K562 (cell line): ENCODE data around the gene STRA6. TPM values are rescaled to one million over a fixed set of nuclear protein-coding genes. Genes with fewer than 3 reads are reported as not detected.

Experiments
- ATAC-seq: fragments of 200-7000 bp; cut with Tn5 transposase; 3 replicates; pipeline ENCODE4 v1.9.1; 2020; ENCODE audit warnings: moderate library complexity
- BruUV-seq: library from RNA; stranded (reverse); fragments of 400-500 nt; replicated peaks from 2 replicates; lab custom pipeline; 2021; lab: Mats Ljungman, UMichigan
- CTCF ChIA-PET: fragments of 300-600 bp; formaldehyde crosslinking; extraction: SDS; loops from one replicate; lab custom pipeline; 2021; ENCODE audit warnings: low intra/inter-chr PET ratio; lab: Yijun Ruan, JAX
- POLR2A ChIA-PET: fragments of 300-600, 350-650 bp; sonication (Branson Sonifier 250); formaldehyde crosslinking; extraction: SDS; loops from one replicate; lab custom pipeline; 2021; ENCODE audit warnings: antibody characterized with exemption, inconsistent platforms; lab: Yijun Ruan, JAX
- DNase-seq, 4 experiments: peaks; one replicate each; pipeline versions ENCODE4 v3.0.0 to v3.0.0-alpha.2; 2011 to 2018; ENCODE audit warnings: low spot score in 3 of 4, mixed read lengths in 3 of 4; ENCODE audit errors: extremely low read depth in 1 of 4
- FAIRE-seq: peaks from 2 replicates; lab custom pipeline; 2011; peaks lifted over from hg19 to GRCh38; lab: Jason Lieb, UNC
- H2AFZ ChIP-seq: 2 replicates; pipeline ENCODE4 v1.6.0; 2011; ENCODE audit warnings: low read depth, low read length, control low read depth, inconsistent platforms
- H3K27ac ChIP-seq: fragments of 200-600 bp; 3 replicates; pipeline ENCODE4 v1.8.0; 2011; ENCODE audit warnings: low read depth, mild to moderate bottlenecking, control low read depth, inconsistent platforms, low read length, moderate library complexity, mixed read lengths; ENCODE audit errors: extremely low read depth
- H3K27me3 ChIP-seq, 2 experiments: fragments of 300-600 bp in 1 of 2; 2 replicates in 1 of 2; 3 replicates in 1 of 2; pipeline versions ENCODE4 v1.6.0 to v1.8.0; 2011; ENCODE audit warnings: inconsistent platforms in 2 of 2, low read length in 2 of 2, mild to moderate bottlenecking in 1 of 2, mixed read lengths in 1 of 2, moderate library complexity in 1 of 2; ENCODE audit not compliant: control insufficient read depth in 2 of 2, insufficient read depth in 2 of 2
- H3K36me3 ChIP-seq: fragments of 300-600 bp; 3 replicates; pipeline ENCODE4 v1.8.0; 2011; ENCODE audit warnings: mild to moderate bottlenecking, low read length, inconsistent platforms; ENCODE audit not compliant: control insufficient read depth, insufficient read depth
- H3K4me1 ChIP-seq, 2 experiments: fragments of 200-600 bp in 1 of 2; replicated peaks in 1 of 2; 2 replicates in 1 of 2; 3 replicates in 1 of 2; pipeline versions ENCODE4 v1.5.1 to v1.8.0; 2011; ENCODE audit warnings: inconsistent platforms in 2 of 2, low read length in 2 of 2, mild to moderate bottlenecking in 1 of 2, mixed read lengths in 1 of 2, moderate library complexity in 1 of 2; ENCODE audit not compliant: control insufficient read depth in 2 of 2, insufficient read depth in 2 of 2
- H3K4me2 ChIP-seq: 2 replicates; pipeline ENCODE4 v1.6.1; 2011; ENCODE audit warnings: low read length, control low read depth, inconsistent platforms, mixed read lengths; ENCODE audit not compliant: insufficient read depth
- H3K4me3 ChIP-seq: fragments of 200-600 bp; sonication (generic), shearing (Covaris generic); 2 replicates; pipeline ENCODE4 v1.5.1; 2016; ENCODE audit warnings: control low read depth, inconsistent platforms
- H3K79me2 ChIP-seq: fragments of 200-600 bp; 3 replicates; pipeline ENCODE4 v1.8.0; 2011; ENCODE audit warnings: low read length, inconsistent platforms; ENCODE audit not compliant: control insufficient read depth, insufficient read depth
- H3K9ac ChIP-seq, 2 experiments: 2 replicates each; pipeline versions ENCODE4 v1.6.0 to v1.6.1; 2011; ENCODE audit warnings: low read depth in 2 of 2, low read length in 2 of 2, control low read depth in 1 of 2, inconsistent platforms in 1 of 2, mild to moderate bottlenecking in 1 of 2, mixed read lengths in 1 of 2; ENCODE audit not compliant: insufficient read depth in 1 of 2
- H3K9me1 ChIP-seq: one replicate; pipeline ENCODE4 v1.6.0; 2011; ENCODE audit warnings: inconsistent platforms, mild to moderate bottlenecking, low read length, moderate library complexity; ENCODE audit not compliant: control insufficient read depth, insufficient read depth
- H3K9me3 ChIP-seq: replicated peaks from 2 replicates; pipeline ENCODE4 v1.5.1; 2011; ENCODE audit warnings: low read depth, low read length, inconsistent platforms; ENCODE audit not compliant: control insufficient read depth, insufficient read depth
- H4K20me1 ChIP-seq: replicated peaks from 2 replicates; pipeline ENCODE4 v1.6.1; 2011; ENCODE audit warnings: low read length, inconsistent platforms, mixed read lengths; ENCODE audit not compliant: control insufficient read depth, insufficient read depth
- ATF1 ChIP-seq, 2 experiments: fragments of 450-650 bp in 1 of 2; IDR thresholded peaks; 2 replicates each; pipeline ENCODE4 v1.6.1; 2016; ENCODE audit warnings: missing compliant biosample characterization in 1 of 2, missing genetic modification characterization in 1 of 2
- CREB5 ChIP-seq: fragments of 250-450 bp; sonication (Bioruptor Pico); IDR thresholded peaks from 2 replicates; pipeline ENCODE4 v1.5.0; 2020; ENCODE audit warnings: mild to moderate bottlenecking
- DDX20 ChIP-seq: fragments of 450-650 bp; IDR thresholded peaks from 2 replicates; pipeline ENCODE4 v1.6.1; 2016; ENCODE audit warnings: missing genetic modification characterization, low read depth, mild to moderate bottlenecking, missing compliant biosample characterization, moderate library complexity
- FOXJ2 ChIP-seq: fragments of 200-800 bp; sonication (Bioruptor generic); IDR thresholded peaks from 2 replicates; pipeline ENCODE4 v1.6.1; 2016; ENCODE audit warnings: missing genetic modification characterization, missing compliant biosample characterization
- FOXK1 ChIP-seq: sonication (generic); formaldehyde crosslinking; IDR thresholded peaks from 2 replicates; pipeline ENCODE4 v1.8.0; 2022; ENCODE audit warnings: missing genetic modification reagents, mild to moderate bottlenecking, borderline replicate concordance
- HNRNPLL ChIP-seq: fragments of 200-400 bp; formaldehyde crosslinking; IDR thresholded peaks from 2 replicates; pipeline ENCODE4 v1.6.1; 2017; ENCODE audit warnings: low read length, low read depth, mild to moderate bottlenecking; ENCODE audit not compliant: poor library complexity, severe bottlenecking
- KLF1 ChIP-seq: fragments of 450-650 bp; IDR thresholded peaks from 2 replicates; pipeline ENCODE4 v1.6.1; 2016; ENCODE audit warnings: missing genetic modification characterization, missing compliant biosample characterization
- KLF16 ChIP-seq: IDR thresholded peaks from 2 replicates; pipeline ENCODE4 v1.6.1; 2016; ENCODE audit warnings: antibody characterized with exemption
- POLR2A ChIP-seq: fragments of 450-650 bp; conservative IDR thresholded peaks from 2 replicates; pipeline ENCODE4 v1.6.1; 2016
- UBTF ChIP-seq, 2 experiments: IDR thresholded peaks; 2 replicates each; pipeline ENCODE4 v1.6.1; 2012; ENCODE audit warnings: improper control_type of control experiment in 2 of 2, low read depth in 2 of 2, low read length in 2 of 2, borderline replicate concordance in 1 of 2
- VEZF1 ChIP-seq: fragments of 200-800 bp; sonication (Bioruptor generic); IDR thresholded peaks from 2 replicates; pipeline ENCODE4 v1.6.1; 2017; ENCODE audit warnings: missing genetic modification characterization, missing compliant biosample characterization
- ZHX1 ChIP-seq: fragments of 150-350 bp; conservative IDR thresholded peaks from 2 replicates; pipeline ENCODE4 v1.6.1; 2014; ENCODE audit warnings: low read length
- ZKSCAN3 ChIP-seq: fragments of 250-450 bp; sonication (Bioruptor Pico); IDR thresholded peaks from 2 replicates; pipeline ENCODE4 v1.4.0; 2020
- ZNF57 ChIP-seq: fragments of 450-650 bp; formaldehyde crosslinking; IDR thresholded peaks from 2 replicates; pipeline ENCODE4 v1.4.0; 2020; ENCODE audit warnings: mild to moderate bottlenecking, moderate library complexity
- WGBS: fragments of 100-300 bp; shearing (Covaris generic); methylation state at CpG from one replicate; pipeline ENCODE4 v1.1.6; 2016; ENCODE audit warnings: low coverage, mixed read lengths; ENCODE audit not compliant: insufficient coverage; ENCODE audit errors: missing lambda C conversion rate; 5-methylcytosine and 5-hydroxymethylcytosine counted together
- in situ Hi-C: fragments of 300-500 bp; cut with MboI; formaldehyde crosslinking; loops from 4 replicates; pipeline ENCODE4 v1.15.0; 2018; ENCODE audit warnings: inconsistent platforms, mixed read lengths
- intact Hi-C: fragments of 100-400 bp; cut with micrococcal nuclease; formaldehyde crosslinking; loops from 2 replicates; pipeline ENCODE4 v1.14.2; 2022
- polyA plus RNA-seq, 8 experiments: library from polyadenylated mRNA; depleted of rRNA in 4 of 8; stranded (reverse) in 5 of 8; unstranded in 3 of 8; fragments of >200 nt; fragmentation: Nextera tagmentation in 2 of 8; fragmentation: Illumina TruSeq in 1 of 8; extraction: Ambion mirVana in 2 of 8; extraction: Trizol in 1 of 8; gene quantifications; 2 replicates each; pipeline versions ENCODE4 v1.2.1 to v1.2.3, GENCODE V29; 2011 to 2014; ENCODE audit warnings: inconsistent platforms in 1 of 8, missing spikeins in 1 of 8
- total RNA-seq, 7 experiments: library from RNA; depleted of rRNA in 6 of 7; stranded (reverse); fragments of >200 nt in 6 of 7; fragmentation: Illumina TruSeq in 2 of 7; extraction: Trizol in 2 of 7; gene quantifications; 2 replicates each; pipeline versions ENCODE4 v1.2.1 to v1.2.3, GENCODE V29; 2011 to 2021; ENCODE audit warnings: low replicate concordance in 1 of 7

The STRA6 gene
- total and polyA plus RNA-seq, 9 of the 15 experiments (the other 6 are each of a cell fraction or from before 2014, with no cell fraction given): 0.04 to 2.0 (median 0.43) TPM; not detected in 2

- TF ChIP-seq VEZF1 (CRISPR knock-in tag): no peak
- no peak for TF ChIP-seq ZNF57 (CRISPR knock-in tag)
- TF ChIP-seq FOXK1 (CRISPR knock-in tag): no peak
- no peak for TF ChIP-seq DDX20
- no peak for TF ChIP-seq ATF1 (CRISPR knock-in tag; IDR thresholded peaks at IDR 0.05)
- no peak for TF ChIP-seq ATF1 (tag; IDR thresholded peaks at IDR 0.05)
- no peak for TF ChIP-seq POLR2A
- no peak for TF ChIP-seq ZKSCAN3 (CRISPR knock-in tag)
Measured at GRCh38 chr15:74205582-74205947, 3.0 kb upstream of the STRA6 start (continued).

GRCh38 chr15:74203914-74204431, 1.4 kb upstream of the STRA6 start:
- no peak; the same call in 2 of the 3 replicates for ATAC-seq
- H3K4me2 ChIP-seq: no peak overlapping the region
- no peak overlapping the region for H3K4me3 ChIP-seq
- no peak overlapping the region for H2AFZ ChIP-seq
- no peak overlapping the region for H3K27ac ChIP-seq
- CTCF ChIA-PET: no interaction called here
- peaks cover 2 to 82% of the 10 kb centered on the region in 2 experiments; a peak in 3 of 5 replicates for H3K27me3 ChIP-seq
- intact Hi-C loops (no loop called here), in situ Hi-C loops (no loop called here)
- H3K4me1 ChIP-seq: peaks cover 8 to 19% of the 10 kb centered on the region in 2 experiments; a peak in 4 of 5 replicates
- H3K36me3 ChIP-seq: no peaks in the 10 kb centered on the region
- peak in 2 of 4 experiments; percentile 29 to 35 for DNase-seq
- POLR2A ChIA-PET: interaction anchor here (1.8 kb wide), 1 partner anchor 13 kb away, joined by 5 read pairs; no protein-coding TSS in a partner anchor
- H3K9me3 ChIP-seq: no peaks in the 10 kb centered on the region
- no peak overlapping the region for H3K9ac ChIP-seq
- 0 out of 2 replicates have a peak, but pooled peaks cover 8% of the 10 kb centered on the region for H4K20me1 ChIP-seq
- WGBS: under 1% methylated on average over 9 of the region's 10 CpGs
- no peaks in the 10 kb centered on the region for H3K79me2 ChIP-seq
- no peaks in the 10 kb centered on the region for H3K9me1 ChIP-seq
- BruUV-seq: no TSS peak
- FAIRE-seq: no peak
- TF ChIP-seq KLF1 (tag) (no peak), FOXJ2 (tag) (no peak), KLF16 (no peak), CREB5 (no peak), ZHX1 (no peak), UBTF (IDR thresholded peaks at IDR 0.05; ENCODE audit: borderline replicate concordance in 1 of 2, low read depth in 2 of 2, low read length in 2 of 2) (no peak), HNRNPLL (no peak)
